Panc1 (cell line): ENCODE data around the gene PPP1CC. TPM values are rescaled to one million over a fixed set of nuclear protein-coding genes. Genes with fewer than 3 reads are reported as not detected.

Source experiments
- ATAC-seq: fragments of 200-7000 bp; cut with Tn5 transposase; 2 replicates; pipeline ENCODE4 v1.9.1; 2020; ENCODE audit warnings: mild to moderate bottlenecking, moderate library complexity
- BruUV-seq: library from RNA; stranded (reverse); fragments of 400-500 nt; replicated peaks from 2 replicates; lab custom pipeline; 2021; lab: Mats Ljungman, UMichigan
- CTCF ChIA-PET: fragments of 300-600 bp; sonication (Branson Sonifier 250); formaldehyde crosslinking; loops from one replicate; lab custom pipeline; 2022; ENCODE audit warnings: antibody characterized with exemption; lab: Charles Lee
- POLR2A ChIA-PET: fragments of 300-600 bp; sonication (Branson Sonifier 250); formaldehyde crosslinking; loops from one replicate; lab custom pipeline; 2022; ENCODE audit warnings: antibody characterized with exemption; lab: Charles Lee
- DNase-seq: peaks from one replicate; pipeline ENCODE4 v3.0.0-alpha.2; 2010; ENCODE audit warnings: low read depth, low spot score
- H3K27ac ChIP-seq: 2 replicates; pipeline ENCODE4 v1.5.1; 2011; ENCODE audit warnings: mild to moderate bottlenecking, low read length, inconsistent platforms
- H3K27me3 ChIP-seq: fragments of 200-500 bp; sonication (Bioruptor generic); 2 replicates; pipeline ENCODE4 v1.6.0; 2014; ENCODE audit warnings: low read length, inconsistent platforms; ENCODE audit not compliant: control insufficient read depth, insufficient read depth
- H3K36me3 ChIP-seq: fragments of 200-500 bp; sonication (Bioruptor generic); 2 replicates; pipeline ENCODE4 v1.5.1; 2014; ENCODE audit warnings: inconsistent platforms, mild to moderate bottlenecking, low read length, moderate library complexity; ENCODE audit not compliant: control insufficient read depth, insufficient read depth
- H3K4me1 ChIP-seq: 2 replicates; pipeline ENCODE4 v1.5.1; 2011; ENCODE audit warnings: inconsistent platforms, mild to moderate bottlenecking, low read length, moderate library complexity; ENCODE audit not compliant: control insufficient read depth, insufficient read depth
- H3K4me3 ChIP-seq, 2 experiments: 2 replicates each; pipeline ENCODE4 v1.5.1; 2011 to 2012; ENCODE audit warnings: low read depth in 2 of 2, low read length in 2 of 2, mild to moderate bottlenecking in 2 of 2, inconsistent platforms in 1 of 2, moderate library complexity in 1 of 2
- H3K9me3 ChIP-seq: fragments of 200-500 bp; sonication (Bioruptor generic); 2 replicates; pipeline ENCODE4 v1.5.1; 2014; ENCODE audit warnings: low read depth, mild to moderate bottlenecking, inconsistent platforms, low read length, moderate library complexity; ENCODE audit not compliant: control insufficient read depth, insufficient read depth
- CTCF ChIP-seq: fragments of 450-650 bp; IDR thresholded peaks from 2 replicates; pipeline ENCODE4 v1.5.1; 2017; ENCODE audit warnings: mild to moderate bottlenecking
- POLR2AphosphoS5 ChIP-seq: IDR thresholded peaks from 2 replicates; pipeline ENCODE4 v1.6.1; 2012; ENCODE audit warnings: mild to moderate bottlenecking, low read depth, low read length, moderate library complexity
- REST ChIP-seq, 2 experiments: IDR thresholded peaks; 2 replicates each; pipeline ENCODE4 v1.6.1; 2011 to 2012; ENCODE audit warnings: low read depth in 2 of 2, control low read depth in 1 of 2, low read length in 1 of 2, mild to moderate bottlenecking in 1 of 2, moderate library complexity in 1 of 2; ENCODE audit not compliant: insufficient read depth in 1 of 2
- SIN3A ChIP-seq: IDR thresholded peaks from 2 replicates; pipeline ENCODE4 v1.6.1; 2012; ENCODE audit warnings: low read depth, mild to moderate bottlenecking, low read length, moderate library complexity, borderline replicate concordance; ENCODE audit not compliant: insufficient read depth
- in situ Hi-C: cut with HindIII; loops from 2 replicates; pipeline ENCODE4 v1.10.0; 2016; ENCODE audit warnings: low sequenced_read_pairs, low pct_unique_long_range_greater_than_20kb
- intact Hi-C: fragments of 100-400 bp; cut with micrococcal nuclease; formaldehyde crosslinking; loops from one replicate; pipeline ENCODE4 v1.10.0; 2022; ENCODE audit not compliant: unreplicated experiment
- total RNA-seq: library from RNA; stranded (reverse); gene quantifications from one replicate; pipeline ENCODE4 v1.2.1, GENCODE V29; 2021; ENCODE audit not compliant: unreplicated experiment

PPP1CC gene
- total RNA-seq, 1 experiment from 2014 or later, result 219 TPM

GRCh38 chr12:110699591-110700445, 42.9 kb downstream of the PPP1CC start:
- no TSS peak for BruUV-seq
- POLR2A ChIA-PET, result no interaction called here
- H3K27me3 ChIP-seq, result no peaks in the 10 kb centered on the region
- CTCF ChIA-PET, result interaction anchor here (0.6 kb wide), 1 partner anchor 8 kb away, joined by 3 read pairs; no protein-coding TSS in a partner anchor
- in situ Hi-C loops (no loop called here), intact Hi-C loops (loop anchor here (10.0 kb wide), 2 partner anchors 85 to 185 kb away; partner anchors contain the start of gene TCTN1)
- DNase-seq (no peak), ATAC-seq (no peak)
- no peaks in the 10 kb centered on the region for H3K4me1 ChIP-seq
- no peaks in the 10 kb centered on the region for H3K36me3 ChIP-seq
- no peaks in the 10 kb centered on the region for H3K9me3 ChIP-seq
- peak; percentile 48 for TF ChIP-seq CTCF
- TF ChIP-seq REST (IDR thresholded peaks at IDR 0.05; ENCODE audit: insufficient read depth in 1 of 2, low read depth in 2 of 2, low read length in 1 of 2), result no peak
- H3K4me3 ChIP-seq, result no peak overlapping the region
- no peak overlapping the region for H3K27ac ChIP-seq

- TF ChIP-seq SIN3A (no peak), POLR2AphosphoS5 (no peak), REST (IDR thresholded peaks at IDR 0.05; ENCODE audit: insufficient read depth in 1 of 2, low read depth in 2 of 2, low read length in 1 of 2) (no peak), CTCF (peak; percentile 87)
- ATAC-seq (peak; percentile 98), DNase-seq (peak; percentile 69)
- Histone ChIP-seq H3K27ac (no peak overlapping the region), H3K27me3 (no peaks in the 10 kb centered on the region), H3K4me3 (peak overlapping the region in 1 of 2 experiments; percentile 33; a peak in 2 of 4 replicates), H3K4me1 (no peaks in the 10 kb centered on the region), H3K9me3 (no peaks in the 10 kb centered on the region), H3K36me3 (no peaks in the 10 kb centered on the region)
- intact Hi-C loops, result loop anchor here (10.0 kb wide), 1 partner anchor 84 kb away; the partner anchor contains the start of gene TCTN1
- in situ Hi-C loops, result no loop called here
- no TSS peak for BruUV-seq
- ChIA-PET CTCF (interaction anchor here (0.7 kb wide), 1 partner anchor 1783 kb away, joined by 3 read pairs; no protein-coding TSS in a partner anchor), POLR2A (no interaction called here)
Measured at GRCh38 chr12:110698171-110698902, 44.4 kb downstream of the PPP1CC start.
